ENCODE results near the gene GGTA1.

Gene GGTA1

GRCh38 chr9:121427899-121428298, 71.7 kb downstream of the GGTA1 start:
- H3K9ac ChIP-seq (ENCODE audit: low read length) = no peak overlapping the region
- H3K27ac ChIP-seq (ENCODE audit: low read depth, low read length) = no peak overlapping the region
- H3K79me2 ChIP-seq (ENCODE audit: insufficient read depth, low read length) = no peaks in the 10 kb centered on the region
- H3K9me3 ChIP-seq (ENCODE audit: insufficient read depth, low read length) = peaks cover 6% of the 10 kb centered on the region; the same call in 1 of the 2 replicates
- no peak overlapping the region for H3K4me2 ChIP-seq (ENCODE audit: low read depth, low read length, poor library complexity, severe bottlenecking)
- no peak overlapping the region for H2AFZ ChIP-seq (ENCODE audit: low read depth, low read length, severe bottlenecking)
- peaks cover 4% of the 10 kb centered on the region; the same call in 1 of the 2 replicates for H3K27me3 ChIP-seq (ENCODE audit: low read length)
- no peaks in the 10 kb centered on the region for H4K20me1 ChIP-seq (ENCODE audit: low read depth, low read length)
- no peaks in the 10 kb centered on the region for H3K36me3 ChIP-seq (ENCODE audit: low read length)
- no peaks in the 10 kb centered on the region for H3K9me2 ChIP-seq (replicated peaks; ENCODE audit: insufficient read depth, low read length)
- no peak for TF ChIP-seq CTCF (IDR thresholded peaks at IDR 0.05; ENCODE audit: insufficient read depth, low read length, poor library complexity, severe bottlenecking)
- no peak for TF ChIP-seq EZH2phosphoT487 (conservative IDR thresholded peaks at IDR 0.05; ENCODE audit: low read length)
- no peak overlapping the region for H3K4me3 ChIP-seq (ENCODE audit: insufficient read depth, low read length, poor library complexity, severe bottlenecking)
- H3F3A ChIP-seq (ENCODE audit: insufficient read depth) = no peaks in the 10 kb centered on the region

GRCh38 chr9:121424024-121424432, 75.6 kb downstream of the GGTA1 start:
- Histone ChIP-seq H3K9me3 (ENCODE audit: insufficient read depth, low read length) (peaks cover 6% of the 10 kb centered on the region; the same call in 1 of the 2 replicates), H3K79me2 (ENCODE audit: insufficient read depth, low read length) (no peaks in the 10 kb centered on the region), H3K4me3 (ENCODE audit: insufficient read depth, low read length, poor library complexity, severe bottlenecking) (no peak overlapping the region), H3K27ac (ENCODE audit: low read depth, low read length) (no peak overlapping the region), H4K20me1 (ENCODE audit: low read depth, low read length) (no peaks in the 10 kb centered on the region), H3K36me3 (ENCODE audit: low read length) (no peaks in the 10 kb centered on the region), H3K9me2 (replicated peaks; ENCODE audit: insufficient read depth, low read length) (no peaks in the 10 kb centered on the region), H3K27me3 (ENCODE audit: low read length) (peaks cover 4% of the 10 kb centered on the region; the same call in 1 of the 2 replicates), H3F3A (ENCODE audit: insufficient read depth) (no peaks in the 10 kb centered on the region), H3K4me2 (ENCODE audit: low read depth, low read length, poor library complexity, severe bottlenecking) (no peak overlapping the region), H2AFZ (ENCODE audit: low read depth, low read length, severe bottlenecking) (no peak overlapping the region), H3K9ac (ENCODE audit: low read length) (no peak overlapping the region)
- TF ChIP-seq EZH2phosphoT487 (conservative IDR thresholded peaks at IDR 0.05; ENCODE audit: low read length) = no peak
- no peak for TF ChIP-seq CTCF (IDR thresholded peaks at IDR 0.05; ENCODE audit: insufficient read depth, low read length, poor library complexity, severe bottlenecking)

GRCh38 chr9:121411993-121412392, 87.7 kb downstream of the GGTA1 start:
- Histone ChIP-seq H3F3A (ENCODE audit: insufficient read depth) (no peaks in the 10 kb centered on the region), H4K20me1 (ENCODE audit: low read depth, low read length) (no peaks in the 10 kb centered on the region), H3K27me3 (ENCODE audit: low read length) (no peaks in the 10 kb centered on the region), H3K9me2 (replicated peaks; ENCODE audit: insufficient read depth, low read length) (no peaks in the 10 kb centered on the region), H3K79me2 (ENCODE audit: insufficient read depth, low read length) (no peaks in the 10 kb centered on the region), H3K4me3 (ENCODE audit: insufficient read depth, low read length, poor library complexity, severe bottlenecking) (no peak overlapping the region), H3K4me2 (ENCODE audit: low read depth, low read length, poor library complexity, severe bottlenecking) (no peak overlapping the region), H3K9ac (ENCODE audit: low read length) (no peak overlapping the region), H3K36me3 (ENCODE audit: low read length) (no peaks in the 10 kb centered on the region), H3K9me3 (ENCODE audit: insufficient read depth, low read length) (no peaks in the 10 kb centered on the region), H3K27ac (ENCODE audit: low read depth, low read length) (no peak overlapping the region), H2AFZ (ENCODE audit: low read depth, low read length, severe bottlenecking) (no peak overlapping the region)
- TF ChIP-seq CTCF (IDR thresholded peaks at IDR 0.05; ENCODE audit: insufficient read depth, low read length, poor library complexity, severe bottlenecking) (no peak), EZH2phosphoT487 (conservative IDR thresholded peaks at IDR 0.05; ENCODE audit: low read length) (no peak)
